ENCODE measurements around the gene CHST8. TPM values are rescaled to one million over a fixed set of nuclear protein-coding genes. Genes with fewer than 3 reads are reported as not detected.

Gene CHST8
- total RNA-seq, 6 experiments from 2014 or later = not detected

DNA sequence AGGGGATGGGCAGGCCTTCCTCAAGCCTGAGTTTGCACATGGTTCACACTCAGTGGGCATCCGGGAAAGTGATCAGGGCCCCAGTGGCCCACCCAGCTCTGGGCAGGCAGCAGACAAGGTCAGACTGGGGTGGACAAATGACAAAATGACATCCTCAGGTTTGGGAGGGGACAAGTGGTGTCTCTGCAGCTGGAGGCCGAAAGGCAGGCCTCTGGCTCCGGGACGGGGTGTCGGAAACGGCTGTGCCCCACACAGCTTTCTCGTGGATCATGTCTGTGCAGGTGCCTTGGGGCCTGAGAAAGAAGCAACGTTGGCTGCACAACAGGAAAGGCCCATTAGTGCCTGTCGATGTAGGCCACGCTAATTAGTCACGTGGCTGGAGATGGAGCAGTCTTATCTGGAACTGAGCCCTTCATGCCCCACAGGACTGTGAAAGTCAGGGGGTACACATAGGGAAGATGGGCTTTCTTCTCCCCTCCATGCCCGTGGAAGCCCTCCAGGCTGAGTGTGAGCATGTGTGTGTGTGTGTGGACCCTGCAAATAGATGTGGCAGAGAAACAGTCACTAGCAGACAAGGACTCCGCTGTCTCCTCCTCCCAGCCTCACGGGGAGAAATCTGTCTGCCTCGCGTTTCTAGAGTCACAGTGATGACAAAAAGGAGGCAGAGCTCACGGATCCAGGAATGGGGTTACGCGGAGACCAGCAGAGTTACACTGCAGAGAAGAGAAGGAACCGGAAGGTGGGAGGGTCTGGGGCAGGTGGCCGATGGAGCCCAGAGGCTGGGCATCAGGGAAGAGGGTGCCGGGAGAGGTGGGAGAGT, 44.2 kb downstream of the CHST8 start:
- Mint-ChIP-seq H3K27ac (no peak overlapping the region), H3K27me3 (ENCODE audit: insufficient read depth) (peaks cover 2% of the 10 kb centered on the region), H3K4me1 (ENCODE audit: low read depth) (no peaks in the 10 kb centered on the region), H3K36me3 (ENCODE audit: low read depth) (no peaks in the 10 kb centered on the region), H3K9me3 (peaks cover 51% of the 10 kb centered on the region), H3K4me3 (no peak overlapping the region)
- TF ChIP-seq, protein P1, sequence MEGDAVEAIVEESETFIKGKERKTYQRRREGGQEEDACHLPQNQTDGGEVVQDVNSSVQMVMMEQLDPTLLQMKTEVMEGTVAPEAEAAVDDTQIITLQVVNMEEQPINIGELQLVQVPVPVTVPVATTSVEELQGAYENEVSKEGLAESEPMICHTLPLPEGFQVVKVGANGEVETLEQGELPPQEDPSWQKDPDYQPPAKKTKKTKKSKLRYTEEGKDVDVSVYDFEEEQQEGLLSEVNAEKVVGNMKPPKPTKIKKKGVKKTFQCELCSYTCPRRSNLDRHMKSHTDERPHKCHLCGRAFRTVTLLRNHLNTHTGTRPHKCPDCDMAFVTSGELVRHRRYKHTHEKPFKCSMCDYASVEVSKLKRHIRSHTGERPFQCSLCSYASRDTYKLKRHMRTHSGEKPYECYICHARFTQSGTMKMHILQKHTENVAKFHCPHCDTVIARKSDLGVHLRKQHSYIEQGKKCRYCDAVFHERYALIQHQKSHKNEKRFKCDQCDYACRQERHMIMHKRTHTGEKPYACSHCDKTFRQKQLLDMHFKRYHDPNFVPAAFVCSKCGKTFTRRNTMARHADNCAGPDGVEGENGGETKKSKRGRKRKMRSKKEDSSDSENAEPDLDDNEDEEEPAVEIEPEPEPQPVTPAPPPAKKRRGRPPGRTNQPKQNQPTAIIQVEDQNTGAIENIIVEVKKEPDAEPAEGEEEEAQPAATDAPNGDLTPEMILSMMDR (IDR thresholded peaks at IDR 0.05) = no peak
- no peak for DNase-seq

DNA sequence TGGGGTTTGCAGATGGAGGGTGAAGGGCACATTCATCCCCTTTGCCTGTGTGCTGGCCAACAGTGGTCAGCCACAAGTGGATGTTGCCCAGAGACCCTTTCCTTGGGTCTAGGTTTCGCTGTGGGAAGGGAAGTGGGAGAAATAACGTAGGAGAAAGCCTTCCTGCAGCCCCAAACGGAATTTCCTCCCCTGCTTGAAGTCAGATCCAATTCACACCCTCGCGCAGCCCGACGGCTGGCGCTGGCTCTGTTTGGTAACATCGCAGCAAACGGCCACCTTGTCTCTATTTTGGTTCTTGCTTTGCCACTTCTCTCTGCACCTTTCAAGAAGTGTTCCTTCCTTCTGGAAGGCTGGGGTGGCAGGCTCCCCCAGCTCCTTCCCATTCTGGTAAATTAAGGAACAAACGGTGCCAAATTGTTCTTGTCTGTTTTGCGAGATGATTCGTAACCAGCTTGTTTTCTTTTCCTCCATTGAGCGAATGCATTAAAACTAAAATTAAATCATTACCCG, 45.4 kb downstream of the CHST8 start:
- Mint-ChIP-seq H3K4me3 (no peak overlapping the region), H3K4me1 (ENCODE audit: low read depth) (no peaks in the 10 kb centered on the region), H3K27ac (no peak overlapping the region), H3K9me3 (peaks cover 52% of the 10 kb centered on the region), H3K36me3 (ENCODE audit: low read depth) (no peaks in the 10 kb centered on the region), H3K27me3 (ENCODE audit: insufficient read depth) (peaks cover 2% of the 10 kb centered on the region; the same call in 1 of the 2 replicates)
- TF ChIP-seq, protein P1 (IDR thresholded peaks at IDR 0.05) = no peak
- no peak for DNase-seq

DNA sequence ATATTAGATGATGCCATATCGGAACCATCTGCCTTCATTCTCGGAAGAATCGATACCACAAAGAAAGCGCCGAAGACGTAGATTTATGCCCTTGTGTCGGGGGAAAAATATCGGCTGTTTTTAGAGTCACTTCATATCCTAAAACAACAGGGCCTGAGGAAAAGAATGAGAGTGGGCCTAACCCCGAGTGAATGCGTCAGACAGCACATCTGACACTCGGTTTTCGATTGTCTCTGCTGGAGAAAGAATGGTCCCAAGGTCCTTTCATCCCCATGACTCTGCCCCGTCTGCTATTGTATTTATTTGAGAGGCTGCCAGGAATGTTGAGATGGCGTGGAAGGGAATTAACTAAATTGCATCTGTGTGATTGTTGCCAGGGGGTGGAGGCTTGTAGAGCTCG, 46.1 kb downstream of the CHST8 start:
- no peak overlapping the region for H3K4me3 Mint-ChIP-seq
- H3K36me3 Mint-ChIP-seq (ENCODE audit: low read depth) = peaks cover 7% of the 10 kb centered on the region
- H3K9me3 Mint-ChIP-seq = peaks cover 56% of the 10 kb centered on the region
- no peaks in the 10 kb centered on the region for H3K4me1 Mint-ChIP-seq (ENCODE audit: low read depth)
- TF ChIP-seq, protein P1 (IDR thresholded peaks at IDR 0.05) = no peak
- H3K27me3 Mint-ChIP-seq (ENCODE audit: insufficient read depth) = peaks cover 5% of the 10 kb centered on the region; the same call in 1 of the 2 replicates
- DNase-seq = no peak
- no peak overlapping the region for H3K27ac Mint-ChIP-seq

DNA sequence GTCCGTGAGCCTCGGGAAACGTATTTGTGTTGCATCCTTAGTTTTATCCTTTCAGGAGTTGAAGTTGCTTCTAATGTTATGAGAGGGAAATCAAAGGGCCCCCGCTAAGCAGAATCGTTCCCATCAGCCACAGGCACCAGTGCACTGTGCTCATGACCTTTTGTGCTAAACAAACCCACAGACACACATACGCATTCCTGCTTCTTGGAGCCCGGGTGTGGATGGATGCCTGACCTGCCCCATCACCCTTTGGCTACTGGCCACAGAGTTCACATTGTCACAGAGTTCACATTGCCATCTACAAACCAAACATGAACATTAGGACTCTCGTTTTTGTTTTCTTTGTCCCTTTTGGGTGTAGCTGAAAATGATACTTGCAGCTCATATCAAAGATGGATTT, 47.2 kb downstream of the CHST8 start:
- no peak overlapping the region for H3K27ac Mint-ChIP-seq
- peaks cover 5% of the 10 kb centered on the region; the same call in 1 of the 2 replicates for H3K27me3 Mint-ChIP-seq (ENCODE audit: insufficient read depth)
- peaks cover 62% of the 10 kb centered on the region for H3K9me3 Mint-ChIP-seq
- TF ChIP-seq, protein P1 (IDR thresholded peaks at IDR 0.05) = no peak
- no peak overlapping the region for H3K4me3 Mint-ChIP-seq
- no peaks in the 10 kb centered on the region for H3K4me1 Mint-ChIP-seq (ENCODE audit: low read depth)
- DNase-seq = no peak
- H3K36me3 Mint-ChIP-seq (ENCODE audit: low read depth) = peaks cover 7% of the 10 kb centered on the region

DNA sequence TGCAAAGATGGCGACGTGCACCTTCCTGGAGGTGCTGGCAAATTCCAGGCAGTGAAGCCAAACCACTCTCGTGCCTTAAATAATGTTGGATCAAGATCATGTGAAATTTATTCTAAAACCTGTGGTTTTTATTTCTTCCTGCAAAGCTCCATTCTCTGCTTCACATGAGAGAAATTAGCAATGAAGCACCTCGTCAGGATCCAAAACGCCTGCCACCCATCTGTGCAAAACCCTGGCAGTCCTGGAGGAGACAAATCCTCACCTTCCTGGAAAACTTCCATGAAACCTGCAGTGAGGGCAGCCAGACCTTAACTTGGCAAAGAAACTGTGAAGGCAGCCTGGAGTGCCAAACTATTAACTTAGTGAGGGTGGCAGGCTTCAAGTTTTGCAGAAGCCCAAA, 47.6 kb downstream of the CHST8 start:
- DNase-seq = no peak
- Mint-ChIP-seq H3K4me1 (ENCODE audit: low read depth) (no peaks in the 10 kb centered on the region), H3K4me3 (no peak overlapping the region), H3K27me3 (ENCODE audit: insufficient read depth) (peaks cover 5% of the 10 kb centered on the region; the same call in 1 of the 2 replicates), H3K27ac (no peak overlapping the region), H3K9me3 (peaks cover 64% of the 10 kb centered on the region), H3K36me3 (ENCODE audit: low read depth) (peaks cover 7% of the 10 kb centered on the region)
- TF ChIP-seq, protein P1 (IDR thresholded peaks at IDR 0.05) = no peak
